Large intestine (tissue), 3 donors: Measurements from ENCODE around the gene ME3. TPM values are rescaled to one million over a fixed set of nuclear protein-coding genes. Genes with fewer than 3 reads are reported as not detected.
"Not testable (repeated sequence)": the region's sequence is repeated elsewhere in the genome, so short reads cannot be mapped to it uniquely, and the experiment has no call there.

Experiments
- DNase-seq, 2 donors: peaks; one replicate each; pipeline versions ENCODE4 v3.0.0 to v3.0.0-alpha.2; 2013
- H3K27ac ChIP-seq: one replicate; pipeline ENCODE4 v1.5.1; 2013; ENCODE audit warnings: low read length
- H3K27me3 ChIP-seq: 2 replicates; pipeline ENCODE4 v1.6.1; 2013; ENCODE audit warnings: low read length; ENCODE audit not compliant: control insufficient read depth, insufficient read depth
- H3K36me3 ChIP-seq: 2 replicates; pipeline ENCODE4 v1.6.1; 2013; ENCODE audit warnings: low read length; ENCODE audit not compliant: control insufficient read depth, insufficient read depth
- H3K4me1 ChIP-seq: one replicate; pipeline ENCODE4 v1.6.1; 2013; ENCODE audit warnings: low read length; ENCODE audit not compliant: control insufficient read depth, insufficient read depth
- H3K4me3 ChIP-seq: one replicate; pipeline ENCODE4 v1.5.1; 2013; ENCODE audit warnings: low read length
- H3K9me3 ChIP-seq: one replicate; pipeline ENCODE4 v1.6.1; 2013; ENCODE audit warnings: mild to moderate bottlenecking, low read depth, low read length, moderate library complexity; ENCODE audit not compliant: control insufficient read depth
- WGBS: methylation state at CpG from one replicate; pipeline ENCODE4 v1.1.5; 2013; ENCODE audit warnings: low lambda C conversion rate; ENCODE audit not compliant: insufficient coverage; 5-methylcytosine and 5-hydroxymethylcytosine counted together
- polyA plus RNA-seq: library from polyadenylated mRNA; unstranded; fragments of 120-200 nt; gene quantifications from one replicate; pipeline ENCODE4 v1.2.1, GENCODE V29; 2013

ME3 gene
- polyA plus RNA-seq, 1 donor, result 25.0 TPM

- Histone ChIP-seq H3K27ac (no peak overlapping the region), H3K4me3 (no peak overlapping the region), H3K27me3 (no peaks in the 10 kb centered on the region), H3K9me3 (no peaks in the 10 kb centered on the region), H3K4me1 (peaks cover 11% of the 10 kb centered on the region), H3K36me3 (no peaks in the 10 kb centered on the region)
- no peak for DNase-seq
- WGBS, result no CpG with 5 or more reads among the region's 1 CpG
These were observed 6.2 kb downstream of the ME3 start for GRCh38 chr11:86666193-86666592.

DNA sequence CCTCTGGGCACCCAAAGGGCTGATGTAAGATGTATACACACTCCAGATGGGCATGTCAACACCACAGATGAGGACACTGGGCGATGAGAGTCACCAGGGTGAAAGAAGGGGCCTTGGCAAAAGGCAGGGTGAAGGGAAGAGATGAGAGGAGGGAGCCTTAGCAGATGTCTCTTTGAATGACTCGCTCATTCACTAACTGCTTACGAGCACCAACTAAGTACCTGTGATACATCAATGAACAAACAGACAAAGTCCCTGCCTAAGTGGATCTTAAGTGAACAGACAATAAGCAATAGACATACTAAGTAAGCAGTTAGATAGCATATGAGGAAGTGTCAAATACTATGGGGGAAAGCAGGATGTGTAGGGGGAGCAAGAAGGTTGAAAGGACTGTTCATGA, 7.5 kb downstream of the ME3 start:
- Histone ChIP-seq H3K27ac (no peak overlapping the region), H3K4me1 (peaks cover 11% of the 10 kb centered on the region), H3K36me3 (no peaks in the 10 kb centered on the region), H3K9me3 (no peaks in the 10 kb centered on the region), H3K27me3 (no peaks in the 10 kb centered on the region), H3K4me3 (no peak overlapping the region)
- no CpG with 5 or more reads among the region's 3 CpGs for WGBS
- DNase-seq, result no peak

DNA sequence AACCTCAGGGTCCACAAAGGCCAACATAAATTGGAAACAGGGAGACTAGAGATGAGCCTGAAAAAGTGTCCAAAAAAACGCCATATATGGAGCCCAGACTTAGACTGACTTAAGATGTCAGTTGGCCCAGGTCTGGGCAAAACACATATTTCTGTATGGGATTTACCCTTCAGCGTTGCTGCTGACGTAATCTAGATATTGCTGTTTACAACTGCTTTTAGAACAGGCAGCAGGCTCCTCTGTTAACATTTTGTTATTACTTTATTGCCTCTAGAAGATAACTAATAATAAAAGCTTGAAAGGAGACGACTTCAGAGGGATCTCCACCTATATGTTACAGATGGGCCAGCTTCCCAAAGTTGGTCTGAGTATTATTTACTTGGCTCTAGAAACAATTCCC, 8.7 kb downstream of the ME3 start:
- Histone ChIP-seq H3K27ac (no peak overlapping the region), H3K4me1 (peaks cover 11% of the 10 kb centered on the region), H3K9me3 (no peaks in the 10 kb centered on the region), H3K4me3 (no peak overlapping the region), H3K27me3 (no peaks in the 10 kb centered on the region), H3K36me3 (no peaks in the 10 kb centered on the region)
- DNase-seq, result peak; percentile 26 to 61
- 28% methylated on average over 2 of the region's 4 CpGs for WGBS

DNA sequence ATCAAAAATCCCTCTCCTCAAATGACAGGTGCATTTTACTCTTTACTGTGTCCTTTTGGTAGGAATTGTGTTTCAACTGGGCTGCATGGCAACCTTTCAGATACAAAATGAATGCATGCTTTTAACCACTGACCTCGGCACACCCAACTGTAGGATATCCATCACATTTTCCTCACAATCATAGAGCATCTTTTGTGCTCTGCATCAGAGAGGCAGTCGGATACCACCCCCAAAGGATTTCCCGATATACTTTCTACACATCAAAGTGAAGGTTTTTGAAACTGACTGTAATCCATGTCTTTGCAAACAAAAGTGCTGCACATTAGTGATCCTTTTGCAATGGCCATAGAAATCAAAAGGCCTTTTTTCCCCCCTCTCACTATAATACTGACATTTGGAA, 9.1 kb downstream of the ME3 start:
- no peaks in the 10 kb centered on the region for H3K36me3 ChIP-seq
- no peak overlapping the region for H3K4me3 ChIP-seq
- no peaks in the 10 kb centered on the region for H3K27me3 ChIP-seq
- peaks cover 2% of the 10 kb centered on the region for H3K9me3 ChIP-seq
- peaks cover 11% of the 10 kb centered on the region for H3K4me1 ChIP-seq
- H3K27ac ChIP-seq, result no peak overlapping the region
- 90% methylated on average over 2 of the region's 3 CpGs for WGBS
- no peak for DNase-seq

DNA sequence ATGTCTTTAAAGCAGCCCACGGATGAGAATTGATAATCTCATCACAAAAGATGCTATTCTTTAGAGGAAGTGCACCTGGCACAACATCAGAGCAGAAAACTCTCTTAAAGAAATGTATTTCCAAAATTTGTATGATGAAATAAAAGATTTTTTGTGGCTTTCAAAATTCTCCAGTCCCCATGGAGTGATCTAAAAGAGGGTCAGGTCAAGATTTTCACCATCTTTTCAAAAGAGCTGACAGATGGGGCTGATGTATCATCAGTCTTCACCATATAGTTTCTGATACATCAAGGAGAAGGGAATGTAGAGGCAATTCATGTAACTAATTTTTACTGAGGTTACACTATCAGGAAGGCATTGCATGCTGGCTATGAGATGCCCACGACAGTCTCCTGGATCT, 11.7 kb downstream of the ME3 start:
- no peaks in the 10 kb centered on the region for H3K36me3 ChIP-seq
- H3K4me3 ChIP-seq, result no peak overlapping the region
- H3K27ac ChIP-seq, result no peak overlapping the region
- H3K27me3 ChIP-seq, result no peaks in the 10 kb centered on the region
- DNase-seq, result no peak
- no CpG with 5 or more reads among the region's 2 CpGs for WGBS
- H3K9me3 ChIP-seq, result peaks cover 2% of the 10 kb centered on the region
- peaks cover 11% of the 10 kb centered on the region for H3K4me1 ChIP-seq

DNA sequence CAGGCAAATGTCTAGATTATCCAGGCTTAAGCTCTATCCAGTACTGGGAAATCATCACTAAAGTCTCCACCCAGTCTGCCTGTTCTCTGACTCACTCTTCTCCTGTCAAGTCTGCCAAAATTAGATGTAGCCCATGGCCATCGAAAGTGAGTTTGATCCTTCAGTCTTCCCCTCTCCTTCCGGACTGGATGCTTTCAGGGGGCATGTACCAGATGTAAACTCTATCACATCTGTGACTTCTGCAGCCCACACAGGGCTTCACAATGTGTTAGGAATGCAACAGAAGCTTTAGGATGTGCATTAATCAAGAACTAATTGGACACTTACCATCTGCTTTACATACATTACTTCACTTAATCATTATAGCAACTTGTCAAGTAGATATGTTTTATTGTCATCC, 12.3 kb downstream of the ME3 start:
- no peaks in the 10 kb centered on the region for H3K36me3 ChIP-seq
- no peak for DNase-seq
- H3K4me1 ChIP-seq, result peaks cover 11% of the 10 kb centered on the region
- H3K27ac ChIP-seq, result no peak overlapping the region
- no peak overlapping the region for H3K4me3 ChIP-seq
- WGBS, result no CpG with 5 or more reads among the region's 2 CpGs
- H3K27me3 ChIP-seq, result no peaks in the 10 kb centered on the region
- peaks cover 2% of the 10 kb centered on the region for H3K9me3 ChIP-seq

DNA sequence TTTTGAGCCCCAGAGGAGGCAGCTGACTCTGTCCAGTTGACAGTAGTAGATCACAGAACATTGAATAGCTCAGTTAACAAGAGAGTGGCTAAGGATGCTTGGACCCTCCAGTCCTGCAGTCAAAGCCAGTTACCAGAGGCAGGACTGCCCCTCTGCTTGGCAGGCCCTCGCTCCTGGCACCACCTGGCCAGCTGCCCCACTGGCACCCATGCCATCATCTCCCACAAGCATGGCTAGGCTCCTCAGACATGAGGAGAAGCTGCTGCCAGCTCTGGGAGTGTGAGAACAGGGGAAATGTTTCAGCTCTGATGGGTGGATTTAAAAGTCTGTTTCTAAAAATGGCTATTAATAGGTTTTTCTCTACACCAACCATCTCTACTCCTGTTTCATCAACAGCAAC, 13.9 kb downstream of the ME3 start:
- Histone ChIP-seq H3K27me3 (no peaks in the 10 kb centered on the region), H3K27ac (no peak overlapping the region), H3K4me1 (peaks cover 1% of the 10 kb centered on the region), H3K36me3 (no peaks in the 10 kb centered on the region), H3K9me3 (peaks cover 2% of the 10 kb centered on the region), H3K4me3 (no peak overlapping the region)
- DNase-seq, result no peak
- no CpG with 5 or more reads among the region's 1 CpG for WGBS

- not testable (repeated sequence) for H3K4me1 ChIP-seq, H3K27ac ChIP-seq, DNase-seq, H3K36me3 ChIP-seq, H3K9me3 ChIP-seq, H3K4me3 ChIP-seq, H3K27me3 ChIP-seq
- WGBS, result no CpG with 5 or more reads among the region's 3 CpGs
These were observed 27.2 kb downstream of the ME3 start for GRCh38 chr11:86645212-86645611.

DNA sequence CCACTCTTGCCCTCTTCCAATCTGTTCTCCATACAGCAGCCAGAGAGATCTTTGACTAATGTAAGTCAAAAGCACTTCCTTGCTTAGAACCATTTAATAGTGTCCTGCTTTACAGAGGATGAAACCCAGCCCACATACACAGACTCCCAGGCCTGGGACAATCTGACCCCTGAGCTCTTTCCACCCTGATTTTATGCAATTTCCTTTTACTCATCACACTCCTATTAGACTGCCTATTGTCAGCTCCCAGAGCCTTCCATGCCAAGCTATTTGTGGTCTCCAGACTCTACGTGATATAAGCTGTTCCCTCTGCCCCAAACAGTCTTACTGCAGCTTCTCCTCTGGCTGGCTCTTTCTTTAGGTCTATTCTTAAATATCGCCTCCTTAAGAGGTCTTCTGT, 28.1 kb downstream of the ME3 start:
- Histone ChIP-seq H3K4me3 (no peak overlapping the region), H3K27me3 (no peaks in the 10 kb centered on the region), H3K27ac (no peak overlapping the region), H3K4me1 (no peaks in the 10 kb centered on the region), H3K9me3 (no peaks in the 10 kb centered on the region), H3K36me3 (no peaks in the 10 kb centered on the region)
- DNase-seq, result no peak
- 100% methylated on average over 1 of the region's 2 CpGs for WGBS

- Histone ChIP-seq H3K27ac (no peak overlapping the region), H3K4me3 (no peak overlapping the region), H3K36me3 (no peaks in the 10 kb centered on the region), H3K4me1 (no peaks in the 10 kb centered on the region), H3K27me3 (no peaks in the 10 kb centered on the region), H3K9me3 (no peaks in the 10 kb centered on the region)
- no CpG with 5 or more reads among the region's 1 CpG for WGBS
- DNase-seq, result no peak
These were observed 30.7 kb downstream of the ME3 start for GRCh38 chr11:86641537-86642261.

GRCh38 chr11:86639137-86639536, 33.3 kb downstream of the ME3 start:
- no peaks in the 10 kb centered on the region for H3K27me3 ChIP-seq
- no peak overlapping the region for H3K27ac ChIP-seq
- no peak overlapping the region for H3K4me3 ChIP-seq
- no peaks in the 10 kb centered on the region for H3K36me3 ChIP-seq
- no peaks in the 10 kb centered on the region for H3K4me1 ChIP-seq
- WGBS, result no CpG with 5 or more reads among the region's 1 CpG
- no peaks in the 10 kb centered on the region for H3K9me3 ChIP-seq
- DNase-seq, result no peak
